AML-193 (cell line): ENCODE measurements around the gene PPP4R1.

Experiments
- DNase-seq, 2 experiments: peaks; one replicate each; lab custom pipeline; 2025; lab: John Stamatoyannopoulos, UW

PPP4R1 gene

DNA sequence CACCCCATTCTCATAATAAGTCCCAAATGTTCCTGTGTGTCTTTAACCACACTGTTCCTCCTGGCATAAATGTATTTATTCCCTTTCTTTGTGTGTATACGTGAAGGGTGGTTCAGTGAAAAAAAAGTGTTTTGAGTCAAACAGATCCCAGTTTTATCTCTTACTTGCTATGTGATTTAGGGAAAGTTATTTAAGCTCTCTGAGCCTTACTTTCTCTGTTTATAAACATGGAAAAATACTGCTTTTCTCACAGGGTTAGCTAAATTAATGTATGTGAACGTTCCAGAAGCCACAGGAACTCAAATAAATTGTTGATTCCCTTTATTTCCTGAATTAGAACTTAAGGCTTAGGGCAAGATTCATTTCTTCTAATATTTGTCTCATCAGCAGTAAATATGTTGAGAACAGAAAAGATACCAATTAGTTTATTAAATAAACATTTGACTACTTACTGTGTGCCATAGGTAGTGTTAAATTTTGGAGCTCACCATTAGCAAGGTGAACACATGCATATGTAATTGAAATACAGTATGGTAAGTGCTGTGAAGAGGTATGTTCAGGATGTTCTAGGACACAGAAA lies 105.8 kb downstream of the PPP4R1 start:
- no peak for DNase-seq

DNA sequence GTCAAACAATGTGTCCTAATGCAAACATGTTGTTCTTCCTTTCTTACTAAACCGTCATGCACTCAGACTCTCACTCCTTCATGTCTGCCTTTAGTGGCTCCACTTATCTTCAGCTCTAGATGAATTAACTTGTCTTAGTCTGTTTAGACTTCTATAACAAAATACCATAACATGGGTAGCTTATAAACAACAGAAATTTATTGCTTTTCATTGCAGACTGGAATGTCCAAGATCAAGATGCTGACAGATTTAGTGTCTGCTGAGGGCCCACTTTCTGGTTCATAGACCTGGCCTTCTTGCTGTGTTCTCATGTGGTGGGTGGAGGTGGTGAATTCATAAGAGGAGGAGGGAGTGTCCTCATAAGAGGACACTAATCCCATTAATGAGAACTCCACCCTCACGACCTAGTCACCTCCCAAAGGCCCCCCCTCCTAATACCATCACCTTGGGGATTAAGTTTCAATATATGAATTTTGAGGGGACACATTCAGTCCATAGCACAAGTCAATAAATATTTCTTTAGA lies 106.7 kb downstream of the PPP4R1 start:
- DNase-seq: no peak

DNA sequence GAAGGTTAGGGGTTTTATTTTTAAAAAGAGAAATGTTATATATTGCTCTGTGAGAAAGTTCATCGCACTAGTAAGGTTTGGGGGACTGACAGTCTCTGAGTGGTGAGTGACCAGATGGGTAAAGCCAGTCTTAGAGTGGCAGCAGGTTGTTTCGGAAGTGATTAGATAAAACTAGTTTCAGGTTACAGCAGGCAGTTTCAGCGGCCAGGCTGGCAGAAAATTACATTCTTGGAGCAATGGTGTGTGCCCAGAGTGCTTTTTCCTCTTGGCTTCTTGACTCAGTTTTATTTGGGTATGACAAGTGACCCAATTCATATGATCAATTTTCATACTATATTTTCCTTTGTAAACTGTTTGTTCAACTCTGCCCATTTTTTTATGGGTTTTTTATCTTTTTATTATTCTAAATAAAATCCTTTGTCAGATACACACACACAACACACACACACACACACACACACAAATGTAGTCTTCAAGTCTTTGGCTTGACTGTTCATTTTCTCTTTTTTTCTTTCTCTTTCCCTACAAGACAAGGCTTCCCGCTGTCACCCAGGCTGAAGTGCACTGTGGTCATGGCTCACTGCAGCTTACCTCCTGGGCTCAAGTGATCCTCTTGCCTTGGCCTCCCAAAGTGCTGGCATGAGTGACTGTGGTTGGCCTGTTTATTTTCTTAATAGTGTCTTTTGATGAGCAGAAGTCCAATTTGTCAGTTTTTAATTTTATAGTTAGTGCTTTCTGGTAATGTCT lies 108.1 kb downstream of the PPP4R1 start:
- no peak for DNase-seq
